DMS 273 treated with DMSO at 0.1 percent for 48 hours (cell line): ENCODE measurements around the gene ERP27.

ENCODE experiments used
- DNase-seq: peaks from one replicate; lab custom pipeline; 2025; lab: John Stamatoyannopoulos, UW

Gene ERP27

GRCh38 chr12:14868916-14869506, 69.3 kb downstream of the ERP27 start:
- DNase-seq = no peak
